ENCODE results near the gene PRKN. TPM values are rescaled to one million over a fixed set of nuclear protein-coding genes. Genes with fewer than 3 reads are reported as not detected.

Gene PRKN
- total and polyA plus RNA-seq, 9 of the 15 experiments (the other 6 are each of a cell fraction or from before 2014, with no cell fraction given) = 0.03 to 0.96 (median 0.15) TPM; not detected in 2

DNA sequence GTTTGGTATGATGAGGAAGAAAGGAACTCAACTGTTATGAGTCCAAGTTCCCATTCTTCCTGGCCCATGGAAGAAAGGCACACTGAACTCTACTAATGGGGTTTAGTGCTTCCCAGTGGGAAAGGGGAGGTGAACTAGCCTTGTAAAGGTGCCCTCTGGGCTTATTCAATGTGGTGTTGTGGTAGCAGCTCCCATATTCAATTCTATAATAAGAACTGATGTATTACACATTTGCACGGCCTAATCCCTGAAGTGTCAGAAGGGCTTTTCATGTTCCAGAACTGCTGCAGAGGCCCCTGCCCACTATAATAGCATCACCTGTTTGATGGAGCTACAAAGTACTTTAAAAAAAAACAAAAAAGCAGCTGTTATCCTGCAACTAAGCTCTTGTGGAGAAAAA is 17.1 kb downstream of the PRKN start:
- H4K20me1 ChIP-seq (replicated peaks; ENCODE audit: control insufficient read depth, insufficient read depth, low read length) = no peaks in the 10 kb centered on the region
- POLR2A ChIA-PET = interaction anchor here (1.1 kb wide), 1 partner anchor 40 kb away, joined by 3 read pairs; no protein-coding TSS in a partner anchor
- no peaks in the 10 kb centered on the region for H3K9me3 ChIP-seq (replicated peaks; ENCODE audit: control insufficient read depth, insufficient read depth, low read depth, low read length)
- no peaks in the 10 kb centered on the region for H3K9me1 ChIP-seq (ENCODE audit: control insufficient read depth, insufficient read depth, low read length)
- BruUV-seq (replicated peaks) = no TSS peak
- no peaks in the 10 kb centered on the region for H3K4me1 ChIP-seq (replicated peaks in 1 of 2; ENCODE audit: control insufficient read depth in 2 of 2, insufficient read depth in 2 of 2, low read length in 2 of 2)
- FAIRE-seq (no peak), ATAC-seq (no peak), DNase-seq (ENCODE audit: extremely low read depth in 1 of 4, low spot score in 3 of 4) (no peak)
- no peak overlapping the region for H3K27ac ChIP-seq (ENCODE audit: extremely low read depth, low read depth, low read length)
- TF ChIP-seq, protein P1, sequence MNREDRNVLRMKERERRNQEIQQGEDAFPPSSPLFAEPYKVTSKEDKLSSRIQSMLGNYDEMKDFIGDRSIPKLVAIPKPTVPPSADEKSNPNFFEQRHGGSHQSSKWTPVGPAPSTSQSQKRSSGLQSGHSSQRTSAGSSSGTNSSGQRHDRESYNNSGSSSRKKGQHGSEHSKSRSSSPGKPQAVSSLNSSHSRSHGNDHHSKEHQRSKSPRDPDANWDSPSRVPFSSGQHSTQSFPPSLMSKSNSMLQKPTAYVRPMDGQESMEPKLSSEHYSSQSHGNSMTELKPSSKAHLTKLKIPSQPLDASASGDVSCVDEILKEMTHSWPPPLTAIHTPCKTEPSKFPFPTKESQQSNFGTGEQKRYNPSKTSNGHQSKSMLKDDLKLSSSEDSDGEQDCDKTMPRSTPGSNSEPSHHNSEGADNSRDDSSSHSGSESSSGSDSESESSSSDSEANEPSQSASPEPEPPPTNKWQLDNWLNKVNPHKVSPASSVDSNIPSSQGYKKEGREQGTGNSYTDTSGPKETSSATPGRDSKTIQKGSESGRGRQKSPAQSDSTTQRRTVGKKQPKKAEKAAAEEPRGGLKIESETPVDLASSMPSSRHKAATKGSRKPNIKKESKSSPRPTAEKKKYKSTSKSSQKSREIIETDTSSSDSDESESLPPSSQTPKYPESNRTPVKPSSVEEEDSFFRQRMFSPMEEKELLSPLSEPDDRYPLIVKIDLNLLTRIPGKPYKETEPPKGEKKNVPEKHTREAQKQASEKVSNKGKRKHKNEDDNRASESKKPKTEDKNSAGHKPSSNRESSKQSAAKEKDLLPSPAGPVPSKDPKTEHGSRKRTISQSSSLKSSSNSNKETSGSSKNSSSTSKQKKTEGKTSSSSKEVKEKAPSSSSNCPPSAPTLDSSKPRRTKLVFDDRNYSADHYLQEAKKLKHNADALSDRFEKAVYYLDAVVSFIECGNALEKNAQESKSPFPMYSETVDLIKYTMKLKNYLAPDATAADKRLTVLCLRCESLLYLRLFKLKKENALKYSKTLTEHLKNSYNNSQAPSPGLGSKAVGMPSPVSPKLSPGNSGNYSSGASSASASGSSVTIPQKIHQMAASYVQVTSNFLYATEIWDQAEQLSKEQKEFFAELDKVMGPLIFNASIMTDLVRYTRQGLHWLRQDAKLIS (CRISPR knock-in tag; IDR thresholded peaks at IDR 0.05) = no peak
- TF ChIP-seq SMARCB1 (IDR thresholded peaks at IDR 0.05; ENCODE audit: insufficient read length, low read depth) (no peak), ZZZ3 (IDR thresholded peaks at IDR 0.05) (no peak), ZNF282 (CRISPR knock-in tag; IDR thresholded peaks at IDR 0.05) (no peak), ZBED1 (IDR thresholded peaks at IDR 0.05) (no peak), EZH2 (IDR thresholded peaks at IDR 0.05; ENCODE audit: borderline replicate concordance, low read depth, low read length) (no peak), KLF6 (CRISPR knock-in tag; IDR thresholded peaks at IDR 0.05; ENCODE audit: borderline replicate concordance) (no peak), BRD4 (IDR thresholded peaks at IDR 0.05) (no peak), ZFP36 (IDR thresholded peaks at IDR 0.05; ENCODE audit: low read depth, low read length, partially characterized antibody) (no peak), SNIP1 (IDR thresholded peaks at IDR 0.05; ENCODE audit: low read depth) (no peak), ZBTB1 (CRISPR knock-in tag; IDR thresholded peaks at IDR 0.05; ENCODE audit: borderline replicate concordance, low read depth) (no peak), KLF1 (tag; IDR thresholded peaks at IDR 0.05) (no peak), NCOR1 (IDR thresholded peaks at IDR 0.05) (no peak)
- TF ChIP-seq, protein P2, sequence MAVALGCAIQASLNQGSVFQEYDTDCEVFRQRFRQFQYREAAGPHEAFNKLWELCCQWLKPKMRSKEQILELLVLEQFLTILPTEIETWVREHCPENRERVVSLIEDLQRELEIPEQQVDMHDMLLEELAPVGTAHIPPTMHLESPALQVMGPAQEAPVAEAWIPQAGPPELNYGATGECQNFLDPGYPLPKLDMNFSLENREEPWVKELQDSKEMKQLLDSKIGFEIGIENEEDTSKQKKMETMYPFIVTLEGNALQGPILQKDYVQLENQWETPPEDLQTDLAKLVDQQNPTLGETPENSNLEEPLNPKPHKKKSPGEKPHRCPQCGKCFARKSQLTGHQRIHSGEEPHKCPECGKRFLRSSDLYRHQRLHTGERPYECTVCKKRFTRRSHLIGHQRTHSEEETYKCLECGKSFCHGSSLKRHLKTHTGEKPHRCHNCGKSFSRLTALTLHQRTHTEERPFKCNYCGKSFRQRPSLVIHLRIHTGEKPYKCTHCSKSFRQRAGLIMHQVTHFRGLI (CRISPR knock-in tag; IDR thresholded peaks at IDR 0.05) = no peak
- WGBS (ENCODE audit: insufficient coverage, low coverage, missing lambda C conversion rate) = 0% methylated on average over 1 of the region's 1 CpG
- no peak overlapping the region for H3K4me2 ChIP-seq (ENCODE audit: insufficient read depth, low read length)
- intact Hi-C loops (cut with micrococcal nuclease) = no loop called here
- H3K79me2 ChIP-seq (ENCODE audit: control insufficient read depth, insufficient read depth, low read length) = no peaks in the 10 kb centered on the region
- in situ Hi-C loops (cut with MboI) = no loop called here
- H3K9ac ChIP-seq (ENCODE audit: insufficient read depth in 1 of 2, low read depth in 2 of 2, low read length in 2 of 2) = no peak overlapping the region
- H3K4me3 ChIP-seq = no peak overlapping the region
- no peaks in the 10 kb centered on the region for H3K36me3 ChIP-seq (ENCODE audit: control insufficient read depth, insufficient read depth, low read length)
- H3K27me3 ChIP-seq (ENCODE audit: control insufficient read depth in 2 of 2, insufficient read depth in 2 of 2, low read length in 2 of 2) = no peaks in the 10 kb centered on the region
- H2AFZ ChIP-seq (ENCODE audit: low read depth, low read length) = no peak overlapping the region
- CTCF ChIA-PET (ENCODE audit: low intra/inter-chr PET ratio) = no interaction called here
